T-helper 1 cell (primary cell): ENCODE results near the gene ALDH3A1.

Experiments
- DNase-seq, 5 donors: peaks; one replicate each; pipeline ENCODE4 v3.0.0-alpha.2; 2012 to 2020

ALDH3A1 gene

GRCh38 chr17:19702217-19702641, 45.9 kb downstream of the ALDH3A1 start:
- DNase-seq = no peak
